Hematopoietic multipotent progenitor cell treated with erythropoietin and hydrocortisone succinate and interleukin-3 and kit ligand, for 8 days (in vitro differentiated cells): ENCODE measurements around the gene CRACR2A.

Experiments
- DNase-seq: peaks from one replicate; pipeline ENCODE4 v3.0.0-alpha.2; 2015

The CRACR2A gene

DNA sequence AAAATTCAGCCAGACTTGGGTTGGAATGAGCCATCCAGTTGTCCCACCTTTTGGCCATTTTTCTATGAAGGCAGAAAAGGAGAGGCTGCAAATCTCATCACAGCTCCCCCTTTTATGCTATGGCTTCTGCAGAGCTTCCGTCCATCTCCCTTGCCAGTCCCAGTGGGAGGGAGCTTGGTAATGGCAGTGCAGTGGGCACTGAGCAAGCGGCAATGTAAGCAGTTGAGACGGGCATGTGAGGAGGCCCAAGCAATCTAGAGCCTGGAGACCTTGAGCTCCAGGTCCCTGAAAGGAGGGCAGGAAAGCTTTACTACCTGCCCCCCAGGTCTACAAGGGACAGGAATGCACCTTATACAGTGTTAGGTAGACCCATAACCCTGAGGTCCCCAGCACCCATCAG is 73.1 kb downstream of the CRACR2A start:
- DNase-seq: no peak

DNA sequence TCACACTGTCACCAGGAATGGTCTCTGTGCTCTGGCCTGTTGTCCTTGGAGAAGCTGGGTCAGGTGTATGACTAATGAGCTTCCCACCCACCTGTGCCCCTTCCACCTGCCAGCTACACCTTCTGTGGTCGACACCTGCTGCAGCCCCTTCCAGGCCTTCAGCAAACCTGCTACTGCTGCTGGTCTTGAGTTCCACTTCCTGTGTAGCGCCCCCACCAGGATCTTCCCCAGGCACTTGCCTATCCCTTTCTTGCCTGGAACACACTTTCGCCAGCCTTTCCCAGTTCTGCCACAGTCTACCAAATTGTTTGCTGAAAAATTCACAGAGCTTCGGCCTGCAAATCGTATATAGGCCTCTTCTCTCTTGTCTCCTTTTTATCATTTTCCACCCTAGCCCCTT is 75.3 kb downstream of the CRACR2A start:
- no peak for DNase-seq

DNA sequence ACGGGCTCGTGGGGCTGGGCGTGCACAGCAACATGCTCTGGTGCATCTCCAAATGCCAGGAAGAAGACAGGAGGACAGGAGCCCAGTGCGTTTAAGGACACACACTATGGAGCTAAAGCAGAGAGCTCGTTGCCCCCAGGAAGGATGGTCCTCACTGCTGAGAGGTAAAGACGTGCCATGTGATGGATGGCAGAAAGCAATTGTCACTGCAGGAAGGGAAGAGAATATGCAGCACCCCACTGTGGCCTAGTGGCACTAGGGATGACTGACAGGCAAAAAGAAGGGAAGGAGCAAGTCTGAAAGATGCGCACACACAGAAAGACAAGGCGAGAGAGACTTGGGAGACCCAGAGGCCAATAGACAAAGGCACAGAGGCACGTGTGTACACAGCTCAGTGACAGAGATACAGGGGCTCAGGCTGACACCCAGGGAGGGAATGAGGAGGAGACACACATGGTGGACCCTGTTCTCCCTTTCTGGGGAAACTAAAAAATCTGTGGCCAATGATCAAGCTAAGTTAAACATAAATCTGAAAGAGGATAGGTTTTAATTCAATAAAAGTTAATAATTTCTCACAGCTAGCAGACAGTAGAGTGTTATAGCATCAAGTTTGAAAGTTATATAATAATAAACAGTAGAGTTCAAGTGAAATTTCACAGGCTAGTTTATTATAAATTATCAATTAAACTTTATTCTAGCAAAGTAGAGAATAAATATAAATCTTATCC is 78.8 kb downstream of the CRACR2A start:
- no peak for DNase-seq

DNA sequence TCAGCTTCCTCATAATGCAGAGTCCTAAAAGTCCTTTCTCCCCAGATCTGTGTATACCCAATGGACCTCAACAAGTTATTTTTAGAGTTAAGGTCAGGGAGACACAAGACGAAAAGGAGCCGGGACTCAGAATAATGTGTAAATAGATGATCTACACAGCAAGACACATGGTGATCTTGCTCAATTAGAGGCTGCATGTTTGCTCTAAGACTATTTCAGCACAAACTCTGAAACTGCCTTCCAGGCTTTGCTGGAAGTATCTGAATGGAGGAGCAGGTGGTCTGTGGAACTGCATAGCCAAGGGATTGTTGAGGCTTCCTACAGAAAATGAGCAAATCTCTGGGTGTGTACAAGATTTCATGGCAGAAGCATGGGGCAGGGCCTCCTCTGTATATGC is 80.8 kb downstream of the CRACR2A start:
- no peak for DNase-seq

DNA sequence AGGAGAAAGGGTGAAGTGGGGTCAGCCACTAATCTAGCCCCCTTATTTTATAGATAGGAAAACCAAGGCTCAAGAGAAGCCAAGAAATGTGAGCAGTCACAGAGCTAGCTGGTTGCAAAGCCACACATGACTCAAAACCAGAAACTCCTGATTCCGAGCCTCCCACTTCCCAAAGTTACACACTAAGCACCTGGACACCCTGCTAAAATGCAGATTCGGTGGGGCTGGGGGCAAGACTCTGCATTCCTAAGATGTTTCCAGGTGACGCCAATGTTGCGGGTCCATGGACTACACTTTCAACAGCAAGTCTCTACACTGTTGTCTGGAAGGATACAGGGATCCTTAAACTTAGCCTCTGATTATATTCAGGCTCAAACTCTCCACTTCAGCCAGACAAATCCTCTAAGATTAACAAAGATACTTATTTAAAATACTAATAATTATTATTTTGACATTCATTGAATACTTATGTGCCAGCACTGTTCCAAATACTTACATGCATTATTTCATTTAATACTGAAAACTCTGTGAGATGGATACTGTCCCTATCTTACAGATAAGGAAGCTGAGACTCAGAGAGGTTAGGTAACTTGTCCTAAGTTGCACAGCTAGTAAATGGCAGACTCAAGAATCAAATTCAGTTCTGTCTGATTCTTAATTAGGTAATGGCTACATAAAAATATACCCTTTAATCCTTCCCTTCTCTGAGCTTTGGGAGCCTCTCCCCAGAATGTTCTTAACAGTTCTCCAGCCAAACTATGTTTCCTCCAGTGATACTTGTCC is 81.4 kb downstream of the CRACR2A start:
- no peak for DNase-seq

DNA sequence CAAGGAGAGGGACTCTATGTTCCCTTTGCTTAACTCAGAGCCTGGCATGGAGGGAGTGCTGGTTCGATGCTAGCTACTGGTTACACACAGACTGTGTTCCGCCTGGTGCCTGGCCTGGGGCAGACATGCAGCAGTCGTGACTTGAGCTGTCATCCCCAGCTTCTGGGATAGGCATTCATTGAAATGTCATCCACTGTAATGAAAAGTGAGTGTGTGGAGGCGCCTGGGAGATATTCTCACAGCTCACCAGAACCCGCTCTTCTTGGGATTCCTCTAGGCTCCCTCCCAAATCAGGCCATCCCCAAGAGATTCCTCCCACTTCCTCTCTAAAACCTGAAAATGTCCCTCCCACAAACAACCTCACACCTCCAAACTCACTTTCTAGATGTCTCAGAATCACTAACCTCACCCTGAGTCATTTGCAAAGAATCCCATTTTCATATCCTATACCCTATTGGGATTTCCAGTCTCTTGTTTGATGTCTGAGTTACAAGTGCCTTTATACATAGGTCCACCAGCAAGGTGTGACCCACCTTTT is 82.8 kb downstream of the CRACR2A start:
- no peak for DNase-seq

DNA sequence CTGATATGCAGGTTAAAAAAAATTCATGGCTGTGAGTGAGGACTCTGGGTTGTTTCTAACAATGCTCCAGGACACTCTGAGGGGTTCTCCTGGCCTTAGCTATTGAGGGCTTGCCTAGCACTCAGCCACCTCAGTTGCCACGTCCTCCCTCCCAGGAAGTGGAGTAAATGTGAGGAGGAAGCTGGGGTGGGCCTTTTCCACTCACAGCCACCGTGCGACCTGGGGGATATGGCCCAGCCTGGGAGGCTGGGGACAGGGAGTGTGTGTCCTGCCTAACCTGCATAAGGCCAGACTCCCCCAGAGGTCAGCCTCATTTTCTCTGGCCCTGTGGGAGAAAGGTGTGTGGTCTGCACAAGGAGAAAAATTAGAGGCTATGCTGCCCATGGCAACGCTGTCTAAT is 83.3 kb downstream of the CRACR2A start:
- DNase-seq: no peak

DNA sequence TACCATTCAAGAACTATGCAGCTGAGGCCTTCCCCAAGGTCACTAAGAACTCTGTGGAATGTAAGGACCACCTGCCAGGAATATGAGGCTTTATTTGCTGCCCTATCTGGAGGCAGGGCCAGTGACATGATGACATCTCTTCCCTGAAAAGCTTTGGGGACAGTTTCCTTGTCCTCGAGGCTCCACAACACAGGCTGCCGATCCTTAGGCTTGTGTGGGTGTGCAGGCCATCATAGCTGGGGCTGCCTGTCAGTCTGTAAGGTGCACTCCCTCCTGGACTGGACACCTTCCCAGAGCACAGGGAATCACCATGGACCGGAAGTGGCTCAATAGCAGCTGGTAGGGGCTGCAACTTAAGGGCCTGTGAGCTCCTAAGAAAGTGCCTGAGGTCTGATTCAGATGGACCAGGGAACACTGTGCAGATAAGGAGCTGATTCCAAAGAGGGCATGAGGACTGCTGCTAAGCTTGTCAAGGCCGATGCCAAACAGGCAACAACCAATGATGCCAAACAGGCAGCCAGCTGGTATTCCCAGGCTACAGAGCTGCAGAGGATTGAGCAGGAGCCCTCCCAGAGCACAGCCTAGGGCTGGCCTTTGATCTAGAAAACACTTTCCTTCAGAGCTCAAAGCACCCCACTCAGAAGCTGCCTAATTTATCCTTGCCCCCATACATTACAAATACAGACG is 84.3 kb downstream of the CRACR2A start:
- DNase-seq: no peak

DNA sequence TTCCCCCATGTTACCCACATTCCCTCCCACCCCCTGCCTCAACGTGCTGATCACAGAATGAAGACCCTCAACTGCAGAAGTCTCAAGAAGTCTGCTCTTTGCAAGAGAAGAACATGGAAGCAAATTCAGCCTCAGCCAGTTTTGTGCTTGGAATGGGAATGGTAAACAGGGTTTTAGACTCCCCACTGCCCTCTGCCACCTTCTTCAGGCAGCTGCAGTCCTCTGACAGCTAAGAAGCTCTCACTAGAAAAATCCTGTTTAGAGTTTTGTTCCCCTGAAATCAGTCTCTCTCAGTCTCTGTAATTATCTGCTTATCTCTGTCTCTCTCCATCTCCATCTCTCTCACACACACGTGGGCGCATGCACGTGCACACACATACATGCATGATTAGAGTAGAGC is 85.4 kb downstream of the CRACR2A start:
- DNase-seq: no peak

DNA sequence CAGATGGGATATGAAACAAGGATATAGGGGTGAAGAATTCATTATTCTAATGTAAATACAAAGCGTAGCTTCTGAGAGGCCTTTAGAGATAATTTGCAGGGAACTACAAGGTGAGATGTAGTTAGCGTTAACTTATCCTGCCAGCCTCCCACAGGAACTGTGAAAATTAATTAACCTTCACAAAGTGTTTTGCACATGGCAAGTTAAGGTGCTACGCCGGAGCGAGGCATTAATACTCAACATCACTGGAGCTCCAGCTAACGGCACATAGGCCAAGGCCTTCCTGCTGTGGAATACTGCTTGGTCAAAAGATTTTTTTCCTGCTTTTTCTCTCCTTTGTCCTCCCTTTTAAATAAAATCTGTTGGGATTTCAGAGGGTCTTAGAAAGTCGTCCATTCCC is 86.5 kb downstream of the CRACR2A start:
- no peak for DNase-seq

DNA sequence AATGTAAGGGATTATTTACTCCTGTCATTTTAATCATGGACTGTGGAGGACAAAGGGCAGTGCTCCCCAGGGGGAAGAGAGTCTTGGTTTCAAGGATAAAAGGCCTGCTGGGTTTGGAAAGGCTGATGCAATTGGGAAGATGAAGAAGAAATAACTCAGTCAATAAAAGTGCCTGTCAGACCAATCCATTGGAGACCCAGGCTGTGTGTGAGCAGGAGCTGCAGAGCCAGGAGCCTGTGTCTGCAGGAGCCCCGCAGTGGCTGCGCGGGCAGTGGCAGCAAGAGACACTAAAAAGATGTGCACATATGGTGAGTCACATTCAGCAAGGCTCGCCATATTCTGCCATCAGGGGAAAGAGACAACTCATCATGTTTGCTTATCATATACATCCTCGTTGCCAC is 90.4 kb downstream of the CRACR2A start:
- DNase-seq: no peak

DNA sequence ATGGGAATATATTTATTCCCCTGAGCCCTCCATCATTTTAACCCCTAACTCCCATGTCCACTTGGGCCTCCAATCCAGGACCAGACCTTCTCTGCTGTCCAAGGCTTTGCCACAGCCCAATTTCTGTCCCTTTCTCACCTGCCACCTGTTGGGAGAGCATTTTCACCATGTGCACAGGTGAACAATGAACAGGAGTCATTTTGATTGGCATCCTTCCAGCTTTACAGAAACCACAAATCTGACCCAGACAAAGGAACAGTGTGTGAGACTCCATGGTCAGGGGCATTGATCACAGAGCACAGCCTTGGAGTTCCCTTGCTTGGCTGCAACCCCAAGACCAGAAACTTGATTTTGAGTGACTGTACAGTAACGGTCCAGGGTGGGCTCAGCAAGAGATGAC is 91.9 kb downstream of the CRACR2A start:
- DNase-seq: no peak

DNA sequence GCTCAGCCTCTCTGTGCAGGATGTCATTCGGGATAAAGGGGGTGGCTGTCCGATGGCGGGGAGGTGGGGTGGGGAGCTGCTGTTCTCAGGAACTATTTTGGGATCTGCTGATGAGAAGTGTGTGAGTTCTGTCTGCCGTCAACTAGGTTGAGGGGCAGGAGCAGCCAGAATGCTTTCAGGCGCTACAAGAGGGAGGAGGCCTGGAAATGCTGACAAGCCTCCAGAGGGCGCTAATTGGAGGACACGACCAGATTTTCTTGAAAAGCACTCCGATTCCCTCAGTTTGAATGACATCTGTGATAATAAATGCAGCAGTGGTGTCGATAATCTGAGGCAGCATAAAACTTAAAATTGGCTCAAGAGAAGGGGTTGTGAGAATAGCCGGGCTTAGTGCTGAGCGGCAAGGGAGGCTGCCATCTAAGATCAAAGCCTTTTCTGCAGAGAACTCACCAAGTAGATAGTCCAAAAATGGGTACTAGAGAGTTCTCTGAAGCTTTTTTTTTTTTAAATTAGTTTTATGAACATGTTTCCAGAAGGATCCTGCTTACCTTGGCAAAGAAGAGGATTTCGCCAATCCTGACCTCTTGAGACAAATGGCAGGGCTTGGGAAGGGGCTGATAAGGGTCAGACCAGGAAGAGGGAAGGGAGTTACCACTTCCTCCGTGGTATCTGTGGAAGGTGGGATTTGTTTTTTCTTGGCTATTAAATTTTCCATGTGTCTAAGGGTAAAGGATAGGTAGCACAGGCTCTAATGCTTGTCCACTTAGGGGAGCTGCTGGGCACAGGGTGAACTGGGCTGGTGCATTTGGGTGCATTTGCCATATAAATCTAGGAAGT is 94.4 kb downstream of the CRACR2A start:
- DNase-seq: peak; percentile 38

DNA sequence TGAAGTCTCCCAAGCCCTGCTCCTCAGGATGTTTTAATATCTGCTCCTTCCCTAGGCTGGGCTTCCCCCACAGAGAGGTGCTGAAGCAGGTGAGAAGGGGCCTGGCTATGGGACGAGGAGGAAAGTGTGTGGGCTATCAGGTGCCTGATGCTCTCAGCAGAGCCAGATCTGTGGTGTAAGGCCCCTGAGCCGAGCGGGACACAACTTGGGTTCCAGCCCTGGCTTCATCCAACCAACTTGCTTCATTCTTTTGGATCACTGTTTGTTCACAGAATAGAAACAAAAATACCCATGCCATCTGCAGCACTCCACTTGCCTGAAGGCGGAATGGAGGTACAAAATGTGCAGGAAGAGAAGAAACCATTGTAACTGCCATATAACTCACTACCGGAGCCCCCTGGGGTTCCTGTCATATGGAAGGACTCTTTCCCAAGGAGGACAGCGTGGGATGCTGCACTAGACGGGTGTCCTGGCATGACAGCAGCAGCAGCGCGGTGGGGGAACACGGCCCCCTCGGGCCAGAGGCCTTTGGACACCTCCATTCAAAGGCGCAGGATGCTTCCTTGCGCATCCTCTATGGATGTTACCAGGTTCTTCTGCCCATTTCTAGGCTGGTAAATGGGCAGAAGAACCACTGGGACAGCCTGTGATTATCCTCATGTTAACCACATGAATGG is 95.8 kb downstream of the CRACR2A start:
- DNase-seq: no peak

DNA sequence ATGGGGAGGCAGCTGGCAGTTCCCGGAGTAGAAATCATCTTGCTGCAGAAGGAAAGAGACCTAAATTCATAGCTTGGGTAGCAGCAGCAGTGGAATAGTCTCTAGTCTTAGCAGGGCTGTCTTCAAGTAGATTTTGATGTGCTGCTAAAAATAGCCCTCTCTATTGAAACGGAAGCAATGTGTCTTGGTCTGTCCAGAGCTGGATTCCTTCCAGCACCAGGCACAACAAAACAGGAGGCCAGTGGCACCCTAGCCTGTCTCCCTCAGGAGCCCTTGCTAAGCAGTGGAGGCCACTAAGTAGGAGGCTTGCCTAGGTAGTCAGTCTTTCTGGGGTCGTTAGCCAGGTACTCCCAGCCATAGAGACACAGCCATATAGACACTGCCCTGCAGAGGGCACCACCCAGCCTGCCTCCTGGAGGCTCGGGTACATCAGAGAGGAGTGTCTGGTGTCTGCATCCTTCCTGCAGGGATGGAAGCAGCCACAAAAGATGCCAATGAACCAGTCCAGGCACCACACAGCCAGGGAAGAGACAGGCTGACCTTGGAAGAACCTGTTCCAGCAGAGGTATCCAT is 97.5 kb downstream of the CRACR2A start:
- peak; percentile 14 for DNase-seq

DNA sequence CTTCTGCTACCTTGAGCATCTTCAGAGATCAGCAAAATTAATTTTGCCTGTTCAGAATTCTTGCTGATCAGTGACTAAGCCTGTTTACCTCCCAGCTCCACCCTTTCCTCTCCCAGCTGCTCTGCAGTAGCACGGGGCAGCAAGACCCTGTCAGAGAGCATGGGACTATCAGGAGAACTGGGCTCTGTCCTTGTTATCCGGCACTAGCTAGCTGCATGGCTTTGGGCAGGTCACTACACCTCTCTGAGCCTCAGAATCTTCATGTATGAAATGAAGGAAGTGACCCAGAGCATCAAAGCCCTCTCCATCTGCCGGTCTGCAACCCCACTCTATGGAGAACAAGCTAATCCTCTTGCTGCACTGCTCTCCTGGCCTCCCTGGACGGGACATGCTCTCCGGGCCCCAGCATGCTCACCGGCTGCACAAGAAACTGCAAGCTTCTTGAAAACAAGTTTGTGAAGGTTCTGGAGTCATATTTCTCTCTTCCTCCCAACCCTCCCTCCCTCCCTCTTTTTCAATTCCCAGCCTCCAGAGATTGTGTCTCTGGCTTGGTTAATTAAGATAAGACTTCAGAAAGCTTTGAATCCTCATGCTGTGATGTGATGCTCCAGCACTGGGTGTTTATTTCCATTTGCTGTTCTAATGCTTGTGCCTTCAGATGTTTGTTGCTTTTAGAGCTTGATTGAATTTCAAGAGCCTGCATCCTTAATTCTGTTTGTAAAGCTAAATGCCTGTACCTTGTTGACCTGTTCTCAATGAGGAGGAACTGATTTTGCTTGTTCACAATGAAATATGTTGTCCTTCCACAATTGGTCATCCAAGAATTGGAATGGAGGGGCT is 101.1 kb downstream of the CRACR2A start:
- no peak for DNase-seq

DNA sequence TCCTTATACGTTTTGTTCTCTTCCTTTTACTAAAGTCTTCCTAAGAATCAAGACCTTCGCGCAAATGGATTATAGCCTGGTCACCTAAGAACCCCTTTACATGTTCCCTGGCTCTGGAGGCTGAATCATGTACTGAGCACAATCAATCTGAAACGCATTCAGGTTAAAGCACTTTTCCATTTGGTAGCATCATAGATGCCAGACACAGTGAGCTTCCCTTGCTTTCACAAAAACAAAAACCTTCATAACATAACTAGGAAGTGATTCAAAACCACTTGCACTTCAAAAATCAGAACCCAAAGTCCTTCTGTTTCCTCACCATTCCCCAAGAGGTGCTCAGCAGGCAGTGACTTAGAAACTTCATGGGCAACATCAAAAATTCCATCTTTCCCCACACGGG is 105.4 kb downstream of the CRACR2A start:
- no peak for DNase-seq

DNA sequence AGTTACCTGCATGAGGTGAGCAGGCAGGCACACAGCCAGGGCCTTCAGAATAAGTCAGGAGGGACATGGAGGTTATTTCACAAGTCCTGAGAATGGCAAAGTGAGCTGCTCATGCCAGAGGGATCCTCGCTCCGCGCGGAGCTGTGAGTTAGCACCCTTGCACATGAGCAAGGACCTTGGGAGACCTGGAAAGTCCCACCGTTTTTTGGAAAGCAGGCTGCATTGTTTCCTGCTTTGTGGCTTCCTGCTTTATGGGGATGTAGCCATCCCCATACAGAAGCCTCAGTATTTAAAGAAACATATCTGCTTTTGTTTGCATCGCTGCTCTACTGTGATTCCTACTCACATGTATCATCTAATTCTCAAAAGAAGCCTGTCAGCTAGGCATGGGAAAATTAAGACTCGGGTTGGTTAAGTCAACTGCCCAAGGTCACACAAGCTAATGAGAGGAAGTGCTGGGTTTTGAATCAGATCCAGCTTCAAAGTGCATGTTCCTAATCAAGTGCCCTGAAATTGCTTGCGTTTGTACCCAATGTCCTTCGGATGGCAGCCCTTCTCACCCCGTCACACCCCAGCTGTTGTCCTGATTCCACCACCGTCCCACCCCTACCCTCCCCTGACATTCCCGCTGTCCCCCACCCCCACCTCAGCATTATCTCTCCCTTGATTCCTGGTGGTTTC is 106.2 kb downstream of the CRACR2A start:
- no peak for DNase-seq

DNA sequence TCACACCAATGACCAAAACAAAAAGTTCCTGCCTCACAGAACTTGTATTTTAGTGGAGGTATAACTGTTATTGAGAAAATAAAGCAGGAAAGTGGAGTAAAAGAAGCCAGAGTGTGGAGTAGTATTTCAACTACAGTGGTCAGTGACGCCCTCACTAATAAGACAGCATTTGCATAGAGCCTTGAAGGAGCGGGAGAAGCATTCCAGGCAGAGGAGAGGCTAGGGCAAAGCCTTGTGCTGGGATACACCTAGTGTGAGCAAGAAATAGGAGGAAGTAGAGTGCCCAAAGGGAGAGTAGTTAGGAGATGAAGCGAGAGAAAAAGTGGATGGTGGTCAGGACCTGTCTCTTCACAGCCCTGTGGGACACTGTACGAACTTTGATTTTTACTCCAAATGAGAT is 107.8 kb downstream of the CRACR2A start:
- DNase-seq: no peak

DNA sequence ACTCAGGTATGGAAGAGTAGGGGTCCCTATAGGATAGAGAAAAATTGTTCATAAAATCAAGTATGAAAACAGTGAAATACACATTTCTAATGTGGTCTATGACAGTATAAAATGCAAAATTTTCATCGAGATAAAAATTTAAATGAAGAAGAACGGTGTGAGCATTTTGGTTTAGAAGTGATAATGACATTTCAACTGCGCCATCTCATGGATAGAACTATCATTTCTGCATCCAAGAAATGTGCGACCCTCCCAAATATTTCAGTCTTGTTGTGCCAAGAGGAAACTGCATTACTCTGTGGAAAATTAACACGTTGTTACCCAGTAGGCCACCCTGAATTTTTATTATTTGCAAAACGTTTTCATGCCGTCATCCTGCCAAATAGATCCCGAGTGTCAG is 108.8 kb downstream of the CRACR2A start:
- no peak for DNase-seq
